Neural cell (in vitro differentiated cells): ENCODE measurements around the gene EPB41L2. TPM values are rescaled to one million over a fixed set of nuclear protein-coding genes. Genes with fewer than 3 reads are reported as not detected.

Experiments used
- H2AFZ ChIP-seq: fragments of 200-600, 300-800 bp; sonication (generic), shearing (Covaris generic); 2 replicates; pipeline ENCODE4 v1.6.0; 2014; ENCODE audit warnings: low read depth, mild to moderate bottlenecking, antibody characterized with exemption, low read length, moderate library complexity
- H3F3A ChIP-seq: fragments of 200-600 bp; shearing (Covaris generic); 2 replicates; pipeline ENCODE4 v1.6.1; 2016; ENCODE audit warnings: mild to moderate bottlenecking, moderate library complexity, mixed read lengths, antibody characterized with exemption, low read length; ENCODE audit not compliant: insufficient read depth, poor library complexity, severe bottlenecking
- H3K27ac ChIP-seq: fragments of 200-600, 300-800 bp; sonication (generic), shearing (Covaris generic); 2 replicates; pipeline ENCODE4 v1.5.1; 2014; ENCODE audit warnings: mild to moderate bottlenecking, low read length, moderate library complexity
- H3K27me3 ChIP-seq: fragments of 300-800, 200-600 bp; sonication (generic), shearing (Covaris generic); 2 replicates; pipeline ENCODE4 v1.6.0; 2014; ENCODE audit warnings: mild to moderate bottlenecking, low read depth, low read length, moderate library complexity; ENCODE audit not compliant: insufficient read depth
- H3K36me3 ChIP-seq: fragments of 300-800, 200-600 bp; sonication (generic), shearing (Covaris generic); 2 replicates; pipeline ENCODE4 v1.5.1; 2014; ENCODE audit warnings: mild to moderate bottlenecking, antibody characterized with exemption, low read length, moderate library complexity; ENCODE audit not compliant: insufficient read depth
- H3K4me2 ChIP-seq: fragments of 300-800, 200-600 bp; sonication (generic), shearing (Covaris generic); 2 replicates; pipeline ENCODE4 v1.6.0; 2014; ENCODE audit warnings: mild to moderate bottlenecking, low read length
- H3K4me3 ChIP-seq: fragments of 300-800, 200-600 bp; sonication (generic), shearing (Covaris generic); 2 replicates; pipeline ENCODE4 v1.5.1; 2014; ENCODE audit warnings: mild to moderate bottlenecking, low read length, moderate library complexity
- H3K79me2 ChIP-seq: fragments of 200-600 bp; shearing (Covaris generic); replicated peaks from 2 replicates; pipeline ENCODE4 v1.6.0; 2014; ENCODE audit warnings: mild to moderate bottlenecking, low read length, moderate library complexity; ENCODE audit not compliant: insufficient read depth
- H3K9ac ChIP-seq: fragments of 300-800, 200-600 bp; sonication (generic), shearing (Covaris generic); 2 replicates; pipeline ENCODE4 v1.6.1; 2016; ENCODE audit warnings: mild to moderate bottlenecking, low read length, mixed read lengths
- H3K9me2 ChIP-seq: fragments of 200-600 bp; shearing (Covaris generic); 2 replicates; pipeline ENCODE4 v1.6.1; 2016; ENCODE audit warnings: mild to moderate bottlenecking, low read length, mixed read lengths; ENCODE audit not compliant: insufficient read depth
- H3K9me3 ChIP-seq: fragments of 200-600, 300-800 bp; sonication (generic), shearing (Covaris generic); 2 replicates; pipeline ENCODE4 v1.6.1; 2016; ENCODE audit warnings: mild to moderate bottlenecking, mixed run types, low read length, moderate library complexity, mixed read lengths
- H4K20me1 ChIP-seq: fragments of 200-600 bp; shearing (Covaris generic); 2 replicates; pipeline ENCODE4 v1.6.1; 2016; ENCODE audit warnings: mild to moderate bottlenecking, mixed run types; ENCODE audit not compliant: insufficient read depth
- EP300 ChIP-seq: fragments of 450-650 bp; conservative IDR thresholded peaks from 2 replicates; pipeline ENCODE4 v1.6.1; 2014; ENCODE audit warnings: antibody characterized with exemption, mild to moderate bottlenecking, moderate library complexity; ENCODE audit not compliant: poor library complexity, severe bottlenecking
- EZH2 ChIP-seq: fragments of 200-600, 300-800 bp; shearing (Covaris generic), sonication (generic); IDR thresholded peaks from 2 replicates; pipeline ENCODE4 v1.6.1; 2014; ENCODE audit warnings: antibody characterized with exemption, low read length, borderline replicate concordance, mild to moderate bottlenecking; ENCODE audit not compliant: insufficient read depth, poor library complexity, severe bottlenecking
- MXI1 ChIP-seq: fragments of 450-650 bp; conservative IDR thresholded peaks from 2 replicates; pipeline ENCODE4 v1.6.1; 2014; ENCODE audit warnings: antibody characterized with exemption, mild to moderate bottlenecking; ENCODE audit not compliant: poor library complexity, severe bottlenecking
- POLR2AphosphoS5 ChIP-seq: IDR thresholded peaks from 2 replicates; pipeline ENCODE4 v1.6.1; 2012
- RAD21 ChIP-seq: fragments of 450-650 bp; conservative IDR thresholded peaks from 2 replicates; pipeline ENCODE4 v1.6.1; 2014; ENCODE audit warnings: antibody characterized with exemption, mild to moderate bottlenecking, moderate library complexity
- REST ChIP-seq: IDR thresholded peaks from 2 replicates; pipeline ENCODE4 v1.6.1; 2012; ENCODE audit warnings: borderline replicate concordance
- SMC3 ChIP-seq: fragments of 450-650 bp; conservative IDR thresholded peaks from 2 replicates; pipeline ENCODE4 v1.6.1; 2014; ENCODE audit warnings: antibody characterized with exemption, mild to moderate bottlenecking, moderate library complexity; ENCODE audit not compliant: poor library complexity
- TAF1 ChIP-seq: IDR thresholded peaks from 2 replicates; pipeline ENCODE4 v1.6.1; 2012; ENCODE audit warnings: low read depth
- polyA plus RNA-seq: library from polyadenylated mRNA; depleted of rRNA; stranded (reverse); fragments of >200 nt; gene quantifications from 2 replicates; pipeline ENCODE4 v1.2.3, GENCODE V29; 2014
- TF ChIP-seq, protein P1 (sequence below): fragments of 450-650 bp; IDR thresholded peaks from 2 replicates; pipeline ENCODE4 v1.5.1; 2014; ENCODE audit warnings: antibody characterized with exemption, mild to moderate bottlenecking, moderate library complexity; ENCODE audit not compliant: poor library complexity, severe bottlenecking

The EPB41L2 gene
- polyA plus RNA-seq, 1 donor from 2014 or later, result 13.5 TPM

DNA sequence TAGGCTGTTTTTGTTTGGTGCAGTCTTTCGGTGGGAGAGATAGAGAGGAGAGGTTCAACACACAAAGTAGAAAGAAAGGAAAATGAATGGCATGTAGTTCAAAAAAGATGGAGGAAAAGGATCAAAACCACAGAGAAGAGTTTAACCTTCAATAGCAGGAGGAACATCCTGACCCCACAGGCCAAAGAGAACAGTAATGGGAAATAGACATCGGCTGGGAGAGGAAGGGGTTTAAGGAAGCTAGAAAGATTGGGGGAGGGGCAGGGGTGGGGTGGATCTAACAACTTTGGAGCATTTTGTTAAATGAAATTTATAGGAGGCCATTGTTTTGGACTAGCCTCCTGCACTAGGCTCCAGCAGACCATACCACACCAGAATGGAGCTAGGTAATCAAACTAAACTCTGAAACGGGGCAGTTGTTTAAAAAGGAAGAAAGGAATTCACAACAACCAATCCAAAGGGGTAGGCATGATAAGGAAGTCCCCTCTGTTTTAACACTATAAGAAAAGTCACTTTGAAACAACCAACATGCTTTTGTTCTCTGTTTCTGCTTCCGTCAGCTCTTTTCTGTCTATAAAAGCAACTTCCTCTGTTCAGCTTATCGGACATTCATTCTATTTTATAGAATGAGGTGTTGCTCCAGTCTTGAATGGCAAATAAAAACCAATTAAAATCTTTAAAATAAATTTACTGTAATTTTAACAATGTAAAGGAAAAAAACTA lies 82.6 kb downstream of the EPB41L2 start:
- Histone ChIP-seq H3K27me3 (no peaks in the 10 kb centered on the region), H3K27ac (no peak overlapping the region), H3K9me2 (no peaks in the 10 kb centered on the region), H3F3A (no peaks in the 10 kb centered on the region), H3K79me2 (no peaks in the 10 kb centered on the region), H3K4me3 (no peak overlapping the region), H3K36me3 (no peaks in the 10 kb centered on the region), H3K4me2 (no peak overlapping the region), H4K20me1 (no peaks in the 10 kb centered on the region), H3K9ac (no peak overlapping the region), H2AFZ (no peak overlapping the region), H3K9me3 (no peaks in the 10 kb centered on the region)
- TF ChIP-seq REST, result no peak
- TF ChIP-seq EP300, result no peak

GRCh38 chr6:130978660-130979396 lies 84.2 kb downstream of the EPB41L2 start:
- H3K9me3 ChIP-seq, result no peaks in the 10 kb centered on the region
- TF ChIP-seq REST (no peak), EP300 (no peak), MXI1 (no peak), EZH2 (no peak), POLR2AphosphoS5 (no peak), TAF1 (no peak), SMC3 (no peak), RAD21 (no peak)
- TF ChIP-seq, protein P1, sequence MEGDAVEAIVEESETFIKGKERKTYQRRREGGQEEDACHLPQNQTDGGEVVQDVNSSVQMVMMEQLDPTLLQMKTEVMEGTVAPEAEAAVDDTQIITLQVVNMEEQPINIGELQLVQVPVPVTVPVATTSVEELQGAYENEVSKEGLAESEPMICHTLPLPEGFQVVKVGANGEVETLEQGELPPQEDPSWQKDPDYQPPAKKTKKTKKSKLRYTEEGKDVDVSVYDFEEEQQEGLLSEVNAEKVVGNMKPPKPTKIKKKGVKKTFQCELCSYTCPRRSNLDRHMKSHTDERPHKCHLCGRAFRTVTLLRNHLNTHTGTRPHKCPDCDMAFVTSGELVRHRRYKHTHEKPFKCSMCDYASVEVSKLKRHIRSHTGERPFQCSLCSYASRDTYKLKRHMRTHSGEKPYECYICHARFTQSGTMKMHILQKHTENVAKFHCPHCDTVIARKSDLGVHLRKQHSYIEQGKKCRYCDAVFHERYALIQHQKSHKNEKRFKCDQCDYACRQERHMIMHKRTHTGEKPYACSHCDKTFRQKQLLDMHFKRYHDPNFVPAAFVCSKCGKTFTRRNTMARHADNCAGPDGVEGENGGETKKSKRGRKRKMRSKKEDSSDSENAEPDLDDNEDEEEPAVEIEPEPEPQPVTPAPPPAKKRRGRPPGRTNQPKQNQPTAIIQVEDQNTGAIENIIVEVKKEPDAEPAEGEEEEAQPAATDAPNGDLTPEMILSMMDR, result no peak
- no peak overlapping the region for H3K4me2 ChIP-seq
- H2AFZ ChIP-seq, result no peak overlapping the region
- no peaks in the 10 kb centered on the region for H3K27me3 ChIP-seq
- no peak overlapping the region for H3K27ac ChIP-seq
- H3K4me3 ChIP-seq, result no peak overlapping the region
- no peak overlapping the region for H3K9ac ChIP-seq
- H3K9me2 ChIP-seq, result no peaks in the 10 kb centered on the region
- H3F3A ChIP-seq, result no peaks in the 10 kb centered on the region
- no peaks in the 10 kb centered on the region for H3K36me3 ChIP-seq
- H4K20me1 ChIP-seq, result no peaks in the 10 kb centered on the region
- H3K79me2 ChIP-seq, result no peaks in the 10 kb centered on the region
